GM12865 (cell line): ENCODE data around the gene MAP3K20.
"Not testable (repeated sequence)": the region's sequence is repeated elsewhere in the genome, so short reads cannot be mapped to it uniquely, and the experiment has no call there.

Source experiments
- DNase-seq: peaks from one replicate; pipeline ENCODE4 v3.0.0; 2010; ENCODE audit warnings: low read depth
- H3K4me3 ChIP-seq: 2 replicates; pipeline ENCODE4 v1.5.1; 2011; ENCODE audit warnings: mild to moderate bottlenecking, low read depth, low read length, control low read depth
- TF ChIP-seq, protein P1 (sequence below): IDR thresholded peaks from 2 replicates; pipeline ENCODE4 v1.5.1; 2011; ENCODE audit warnings: low read length, control low read depth, low read depth, inconsistent platforms; ENCODE audit not compliant: insufficient read depth; ENCODE audit errors: missing control alignments

The MAP3K20 gene

GRCh38 chr2:173124441-173124840, 48.8 kb downstream of the MAP3K20 start:
- no peak for DNase-seq
- no peak overlapping the region for H3K4me3 ChIP-seq
- TF ChIP-seq, protein P1, sequence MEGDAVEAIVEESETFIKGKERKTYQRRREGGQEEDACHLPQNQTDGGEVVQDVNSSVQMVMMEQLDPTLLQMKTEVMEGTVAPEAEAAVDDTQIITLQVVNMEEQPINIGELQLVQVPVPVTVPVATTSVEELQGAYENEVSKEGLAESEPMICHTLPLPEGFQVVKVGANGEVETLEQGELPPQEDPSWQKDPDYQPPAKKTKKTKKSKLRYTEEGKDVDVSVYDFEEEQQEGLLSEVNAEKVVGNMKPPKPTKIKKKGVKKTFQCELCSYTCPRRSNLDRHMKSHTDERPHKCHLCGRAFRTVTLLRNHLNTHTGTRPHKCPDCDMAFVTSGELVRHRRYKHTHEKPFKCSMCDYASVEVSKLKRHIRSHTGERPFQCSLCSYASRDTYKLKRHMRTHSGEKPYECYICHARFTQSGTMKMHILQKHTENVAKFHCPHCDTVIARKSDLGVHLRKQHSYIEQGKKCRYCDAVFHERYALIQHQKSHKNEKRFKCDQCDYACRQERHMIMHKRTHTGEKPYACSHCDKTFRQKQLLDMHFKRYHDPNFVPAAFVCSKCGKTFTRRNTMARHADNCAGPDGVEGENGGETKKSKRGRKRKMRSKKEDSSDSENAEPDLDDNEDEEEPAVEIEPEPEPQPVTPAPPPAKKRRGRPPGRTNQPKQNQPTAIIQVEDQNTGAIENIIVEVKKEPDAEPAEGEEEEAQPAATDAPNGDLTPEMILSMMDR, result no peak

GRCh38 chr2:173126819-173127218, 51.2 kb downstream of the MAP3K20 start:
- no peak overlapping the region for H3K4me3 ChIP-seq
- peak; percentile 26 for DNase-seq
- TF ChIP-seq, protein P1, result no peak

GRCh38 chr2:173128132-173128531, 52.5 kb downstream of the MAP3K20 start:
- not testable (repeated sequence) for DNase-seq, H3K4me3 ChIP-seq

- H3K4me3 ChIP-seq, result no peak overlapping the region
- DNase-seq, result no peak
- TF ChIP-seq, protein P1, result no peak
Measured at GRCh38 chr2:173130496-173131465, 55.1 kb downstream of the MAP3K20 start.

GRCh38 chr2:173132531-173132930, 56.9 kb downstream of the MAP3K20 start:
- TF ChIP-seq, protein P1, result no peak
- H3K4me3 ChIP-seq, result no peak overlapping the region
- no peak for DNase-seq

DNA sequence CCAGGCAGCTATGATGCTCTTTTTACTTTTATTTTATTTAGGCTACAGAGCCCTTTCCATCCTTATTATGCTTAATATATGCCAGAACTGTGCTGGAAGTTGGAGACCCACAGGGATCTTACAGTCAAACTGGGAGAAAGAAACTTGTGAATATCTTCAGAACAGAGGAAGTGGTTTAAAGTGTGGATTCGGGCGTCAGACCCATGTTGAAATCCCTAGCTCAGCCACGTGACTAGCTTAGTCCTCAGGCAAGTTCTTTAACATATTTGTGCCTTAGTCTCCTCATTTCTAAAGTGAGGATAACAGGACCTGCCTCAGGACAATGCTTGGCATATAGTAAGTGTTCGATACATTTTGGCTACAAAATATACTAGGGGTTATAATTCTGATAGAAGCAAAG, 59.1 kb downstream of the MAP3K20 start:
- DNase-seq, result peak; percentile 11
- TF ChIP-seq, protein P1, result no peak
- no peak overlapping the region for H3K4me3 ChIP-seq

DNA sequence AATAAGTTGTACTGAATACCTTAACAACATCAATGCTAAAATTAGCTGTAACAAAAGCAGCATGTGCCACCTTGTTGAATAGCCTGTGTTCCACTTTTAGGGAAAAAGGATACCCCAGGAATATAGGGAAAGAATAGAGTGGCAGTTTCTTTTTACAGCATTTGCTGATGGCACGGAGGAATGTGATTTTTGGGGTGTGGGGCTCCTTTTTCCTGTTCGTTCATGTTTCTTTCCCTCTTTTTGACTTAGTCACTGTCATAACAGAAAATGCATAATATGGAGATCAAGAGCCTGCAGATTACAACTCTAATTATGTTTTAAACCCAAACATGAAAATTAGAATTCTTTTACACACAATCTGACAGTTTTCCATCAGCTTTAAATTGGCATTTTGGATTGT, 60.4 kb downstream of the MAP3K20 start:
- no peak overlapping the region for H3K4me3 ChIP-seq
- TF ChIP-seq, protein P1, result no peak
- DNase-seq, result no peak
